ENCODE measurements around the gene PECR. TPM values are rescaled to one million over a fixed set of nuclear protein-coding genes. Genes with fewer than 3 reads are reported as not detected.

The PECR gene
- total and polyA plus RNA-seq, 10 of the 15 experiments (the other 5 are each of a cell fraction or from before 2014, with no cell fraction given), result 7.6 to 37.4 (median 25.7) TPM

DNA sequence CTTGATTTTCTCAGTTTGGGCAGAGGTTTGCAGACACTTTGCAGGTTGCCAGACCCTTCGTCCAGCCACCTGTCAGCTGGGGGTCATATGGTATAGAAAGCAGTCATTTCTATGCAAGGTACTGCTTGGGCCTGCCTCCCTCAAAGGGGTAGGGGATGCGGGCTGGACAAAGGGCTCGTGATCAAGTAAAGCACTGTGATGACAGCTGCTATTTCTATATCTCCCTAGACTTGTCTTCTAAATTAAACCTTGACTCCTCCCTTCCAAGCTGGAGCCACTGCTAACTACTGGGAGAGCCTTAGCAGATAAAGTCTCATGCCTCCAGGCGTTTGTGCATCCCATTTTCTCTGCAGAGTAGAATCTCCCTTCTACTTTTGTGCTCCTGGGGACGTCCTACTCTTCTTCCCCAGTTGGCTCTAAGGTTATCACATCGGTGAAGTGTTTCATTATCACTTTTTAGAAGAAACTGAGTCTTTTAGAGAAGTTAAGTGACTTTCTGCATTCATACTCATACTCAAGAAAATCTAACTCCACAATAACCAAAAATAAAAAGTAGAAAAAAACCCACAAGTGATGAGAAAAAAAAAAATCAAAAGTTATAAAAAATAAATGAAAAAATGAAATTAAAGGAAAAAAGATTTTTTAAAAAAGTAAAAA is 26.8 kb upstream of the PECR start (continued):
- no peak for TF ChIP-seq NFYA (IDR thresholded peaks at IDR 0.05; ENCODE audit: borderline replicate concordance, low read depth, low read length)
- TF ChIP-seq SREBF2 (IDR thresholded peaks at IDR 0.05; ENCODE audit: low read length), result no peak
- TF ChIP-seq SRF (IDR thresholded peaks at IDR 0.05; ENCODE audit: low read depth in 2 of 2, low read length in 2 of 2), result no peak

DNA sequence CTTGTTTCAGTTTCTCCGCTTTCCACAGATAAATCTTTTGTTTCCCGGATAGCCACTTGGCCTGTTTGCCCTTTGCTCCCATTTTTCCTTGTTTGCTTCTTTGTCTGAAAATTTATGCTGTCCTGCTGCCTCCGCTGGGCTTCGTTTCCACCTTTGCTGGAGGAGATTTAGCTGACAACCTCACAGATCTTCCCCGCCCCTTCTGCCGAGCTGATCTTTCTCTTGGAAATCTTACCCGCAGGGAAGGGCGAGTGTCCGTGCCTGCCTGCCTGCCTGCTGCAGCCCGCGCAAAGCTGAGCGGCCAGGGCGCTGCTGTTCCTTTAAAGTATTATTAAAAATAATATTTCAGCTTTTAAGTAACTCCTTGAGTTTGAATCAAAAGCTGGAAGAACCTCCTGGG is 26.2 kb upstream of the PECR start:
- Histone ChIP-seq H3K27me3 (replicated peaks in 1 of 2; ENCODE audit: control insufficient read depth in 2 of 2, insufficient read depth in 2 of 2, low read length in 1 of 2) (no peaks in the 10 kb centered on the region), H3K4me3 (no peak overlapping the region), H4K20me1 (ENCODE audit: control insufficient read depth, insufficient read depth) (no peaks in the 10 kb centered on the region), H3K9me3 (replicated peaks; ENCODE audit: control insufficient read depth, insufficient read depth, low read length) (no peaks in the 10 kb centered on the region), H3K4me2 (ENCODE audit: control insufficient read depth, insufficient read depth) (no peak overlapping the region), H2AFZ (ENCODE audit: control insufficient read depth, low read depth, low read length) (no peak overlapping the region), H3K27ac (ENCODE audit: control insufficient read depth, insufficient read depth) (no peak overlapping the region), H3K4me1 (ENCODE audit: control insufficient read depth, insufficient read depth, low read length) (peaks cover 16% of the 10 kb centered on the region), H3K36me3 (ENCODE audit: control insufficient read depth in 2 of 2, insufficient read depth in 2 of 2, low read length in 1 of 2) (peaks cover 0 to under 1% of the 10 kb centered on the region in 2 experiments; a peak in 1 of 4 replicates), H3K9ac (ENCODE audit: control insufficient read depth, insufficient read depth, low read length) (no peak overlapping the region), H3K79me2 (ENCODE audit: control insufficient read depth, insufficient read depth, low read length) (peaks cover 37% of the 10 kb centered on the region)
- no peak for FAIRE-seq
- ChIA-PET POLR2A (interaction anchor here (0.7 to 4.5 kb wide), 5 partner anchors 16 to 142 kb away, joined by 3 to 42 read pairs (median 4); partner anchors contain the start of genes PECR and TMEM169), RAD21 (ENCODE audit: unreplicated experiment) (interaction anchor here (1.1 to 3.2 kb wide), 4 partner anchors 24 to 74 kb away, joined by 3 to 17 read pairs (median 3); partner anchors contain the start of genes PECR and TMEM169), CTCF (interaction anchor here (0.7 to 8.6 kb wide), 11 partner anchors 14 to 296 kb away, joined by 3 to 105 read pairs (median 6); no protein-coding TSS in a partner anchor), SMC1A (ENCODE audit: uncharacterized antibody, unreplicated experiment) (interaction anchor here (0.6 to 7.6 kb wide), 9 partner anchors 14 to 296 kb away, joined by 3 to 59 read pairs (median 4); partner anchors contain the start of genes PECR and TMEM169)
- in situ Hi-C loops (cut with MboI), result no loop called here
- DNase-seq (ENCODE audit: low read depth, low spot score), result no peak
- 91% methylated on average over 13 of the region's 13 CpGs for WGBS (ENCODE audit: insufficient coverage, insufficient replicate concordance, low lambda C conversion rate, missing lambda C conversion rate)
- ATAC-seq, result no peak
- no TSS peak for BruUV-seq (replicated peaks)
- intact Hi-C loops (cut with micrococcal nuclease; ENCODE audit: unreplicated experiment), result no loop called here
- TF ChIP-seq RUNX3 (IDR thresholded peaks at IDR 0.05; ENCODE audit: low read length) (no peak), RCOR1 (conservative IDR thresholded peaks at IDR 0.05; ENCODE audit: low read depth, low read length) (no peak), POLR2AphosphoS2 (IDR thresholded peaks at IDR 0.05; ENCODE audit: low read depth, low read length) (no peak), GATAD2B (conservative IDR thresholded peaks at IDR 0.05; ENCODE audit: low read depth) (no peak), CBX5 (IDR thresholded peaks at IDR 0.05; ENCODE audit: low read depth) (no peak), MYB (IDR thresholded peaks at IDR 0.05; ENCODE audit: borderline replicate concordance, low read depth, low read length) (no peak), CHD1 (IDR thresholded peaks at IDR 0.05; ENCODE audit: low read depth, low read length) (no peak), ZBED1 (IDR thresholded peaks at IDR 0.05; ENCODE audit: borderline replicate concordance) (no peak)
- TF ChIP-seq, protein P1, sequence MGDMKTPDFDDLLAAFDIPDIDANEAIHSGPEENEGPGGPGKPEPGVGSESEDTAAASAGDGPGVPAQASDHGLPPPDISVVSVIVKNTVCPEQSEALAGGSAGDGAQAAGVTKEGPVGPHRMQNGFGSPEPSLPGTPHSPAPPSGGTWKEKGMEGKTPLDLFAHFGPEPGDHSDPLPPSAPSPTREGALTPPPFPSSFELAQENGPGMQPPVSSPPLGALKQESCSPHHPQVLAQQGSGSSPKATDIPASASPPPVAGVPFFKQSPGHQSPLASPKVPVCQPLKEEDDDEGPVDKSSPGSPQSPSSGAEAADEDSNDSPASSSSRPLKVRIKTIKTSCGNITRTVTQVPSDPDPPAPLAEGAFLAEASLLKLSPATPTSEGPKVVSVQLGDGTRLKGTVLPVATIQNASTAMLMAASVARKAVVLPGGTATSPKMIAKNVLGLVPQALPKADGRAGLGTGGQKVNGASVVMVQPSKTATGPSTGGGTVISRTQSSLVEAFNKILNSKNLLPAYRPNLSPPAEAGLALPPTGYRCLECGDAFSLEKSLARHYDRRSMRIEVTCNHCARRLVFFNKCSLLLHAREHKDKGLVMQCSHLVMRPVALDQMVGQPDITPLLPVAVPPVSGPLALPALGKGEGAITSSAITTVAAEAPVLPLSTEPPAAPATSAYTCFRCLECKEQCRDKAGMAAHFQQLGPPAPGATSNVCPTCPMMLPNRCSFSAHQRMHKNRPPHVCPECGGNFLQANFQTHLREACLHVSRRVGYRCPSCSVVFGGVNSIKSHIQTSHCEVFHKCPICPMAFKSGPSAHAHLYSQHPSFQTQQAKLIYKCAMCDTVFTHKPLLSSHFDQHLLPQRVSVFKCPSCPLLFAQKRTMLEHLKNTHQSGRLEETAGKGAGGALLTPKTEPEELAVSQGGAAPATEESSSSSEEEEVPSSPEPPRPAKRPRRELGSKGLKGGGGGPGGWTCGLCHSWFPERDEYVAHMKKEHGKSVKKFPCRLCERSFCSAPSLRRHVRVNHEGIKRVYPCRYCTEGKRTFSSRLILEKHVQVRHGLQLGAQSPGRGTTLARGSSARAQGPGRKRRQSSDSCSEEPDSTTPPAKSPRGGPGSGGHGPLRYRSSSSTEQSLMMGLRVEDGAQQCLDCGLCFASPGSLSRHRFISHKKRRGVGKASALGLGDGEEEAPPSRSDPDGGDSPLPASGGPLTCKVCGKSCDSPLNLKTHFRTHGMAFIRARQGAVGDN (IDR thresholded peaks at IDR 0.05), result no peak
- TF ChIP-seq, protein P2, sequence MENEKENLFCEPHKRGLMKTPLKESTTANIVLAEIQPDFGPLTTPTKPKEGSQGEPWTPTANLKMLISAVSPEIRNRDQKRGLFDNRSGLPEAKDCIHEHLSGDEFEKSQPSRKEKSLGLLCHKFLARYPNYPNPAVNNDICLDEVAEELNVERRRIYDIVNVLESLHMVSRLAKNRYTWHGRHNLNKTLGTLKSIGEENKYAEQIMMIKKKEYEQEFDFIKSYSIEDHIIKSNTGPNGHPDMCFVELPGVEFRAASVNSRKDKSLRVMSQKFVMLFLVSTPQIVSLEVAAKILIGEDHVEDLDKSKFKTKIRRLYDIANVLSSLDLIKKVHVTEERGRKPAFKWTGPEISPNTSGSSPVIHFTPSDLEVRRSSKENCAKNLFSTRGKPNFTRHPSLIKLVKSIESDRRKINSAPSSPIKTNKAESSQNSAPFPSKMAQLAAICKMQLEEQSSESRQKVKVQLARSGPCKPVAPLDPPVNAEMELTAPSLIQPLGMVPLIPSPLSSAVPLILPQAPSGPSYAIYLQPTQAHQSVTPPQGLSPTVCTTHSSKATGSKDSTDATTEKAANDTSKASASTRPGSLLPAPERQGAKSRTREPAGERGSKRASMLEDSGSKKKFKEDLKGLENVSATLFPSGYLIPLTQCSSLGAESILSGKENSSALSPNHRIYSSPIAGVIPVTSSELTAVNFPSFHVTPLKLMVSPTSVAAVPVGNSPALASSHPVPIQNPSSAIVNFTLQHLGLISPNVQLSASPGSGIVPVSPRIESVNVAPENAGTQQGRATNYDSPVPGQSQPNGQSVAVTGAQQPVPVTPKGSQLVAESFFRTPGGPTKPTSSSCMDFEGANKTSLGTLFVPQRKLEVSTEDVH (IDR thresholded peaks at IDR 0.05; ENCODE audit: low read depth, partially characterized antibody), result no peak

Measured in GM12878 (cell line).